ENCODE data around the gene APRT. TPM values are rescaled to one million over a fixed set of nuclear protein-coding genes. Genes with fewer than 3 reads are reported as not detected.

The APRT gene
- 284 to 410 TPM (median 397 TPM) in 5 replicates for total RNA-seq (2022; extraction: Qiagen RNA extraction; ENCODE audit: low read depth)

GRCh38 chr16:88811769-88812512 is at the start of gene APRT:
TSS of gene APRT (minus strand) at chr16:88811928. CDS start at chr16:88811899, 29 bp downstream.

GRCh38 chr16:88856828-88857727 is 45.4 kb upstream of the APRT start, which contains the start of the genes GALNS and TRAPPC2L:
TSS of gene GALNS (minus strand) at chr16:88856947. CDS start at chr16:88856877, 70 bp downstream.
TSS of gene TRAPPC2L (plus strand) at chr16:88857127. CDS start at chr16:88857151, 24 bp downstream.

GRCh38 chr16:88803264-88803987 is 8.3 kb downstream of the APRT start, which contains the start of gene CDT1:
TSS of gene CDT1 (plus strand) at chr16:88803789. CDS start at chr16:88803832, 43 bp downstream.

GRCh38 chr16:88785106-88785924 is 26.4 kb downstream of the APRT start, which contains the start of gene PIEZO1:
TSS of gene PIEZO1 (minus strand) at chr16:88785220. CDS start at chr16:88784964, 256 bp downstream.

Other genes with a start within 250 kb of the APRT start
- 44.9 to 55.9 TPM (median 51.7 TPM) in 5 replicates for gene ZC3H18, start 241.5 kb downstream of the APRT start, total RNA-seq (2022; extraction: Qiagen RNA extraction; ENCODE audit: low read depth)
- not detected in 5 replicates for gene IL17C, start 173.4 kb downstream of the APRT start, total RNA-seq (2022; extraction: Qiagen RNA extraction; ENCODE audit: low read depth)
- gene CYBA, start 160.9 kb downstream of the APRT start, total RNA-seq (2022; extraction: Qiagen RNA extraction; ENCODE audit: low read depth) = 204 to 316 TPM (median 278 TPM) in 5 replicates
- 19.8 to 25.9 TPM (median 20.2 TPM) in 5 replicates for gene MVD, start 148.8 kb downstream of the APRT start, total RNA-seq (2022; extraction: Qiagen RNA extraction; ENCODE audit: low read depth)
- gene SNAI3, start 125.4 kb downstream of the APRT start, total RNA-seq (2022; extraction: Qiagen RNA extraction; ENCODE audit: low read depth) = 0.11 to 0.22 TPM in 2 of 5 replicates, not detected in the others
- gene RNF166, start 105.5 kb downstream of the APRT start, total RNA-seq (2022; extraction: Qiagen RNA extraction; ENCODE audit: low read depth) = 11.2 to 21.8 TPM (median 17.7 TPM) in 5 replicates
- gene CTU2, start 105.4 kb downstream of the APRT start, total RNA-seq (2022; extraction: Qiagen RNA extraction; ENCODE audit: low read depth) = 20.7 to 35.0 TPM (median 32.5 TPM) in 5 replicates
- gene PIEZO1, start 26.7 kb downstream of the APRT start, total RNA-seq (2022; extraction: Qiagen RNA extraction; ENCODE audit: low read depth) = 90.3 to 153 TPM (median 131 TPM) in 5 replicates
- gene CDT1, start 8.1 kb downstream of the APRT start, total RNA-seq (2022; extraction: Qiagen RNA extraction; ENCODE audit: low read depth) = 20.7 to 35.5 TPM (median 32.4 TPM) in 5 replicates
- gene GALNS, start 45.0 kb upstream of the APRT start, total RNA-seq (2022; extraction: Qiagen RNA extraction; ENCODE audit: low read depth) = 34.1 to 47.3 TPM (median 44.3 TPM) in 5 replicates
- gene TRAPPC2L, start 45.2 kb upstream of the APRT start, total RNA-seq (2022; extraction: Qiagen RNA extraction; ENCODE audit: low read depth) = 94.9 to 133 TPM (median 101 TPM) in 5 replicates
- gene PABPN1L, start 54.7 kb upstream of the APRT start, total RNA-seq (2022; extraction: Qiagen RNA extraction; ENCODE audit: low read depth) = not detected in 5 replicates
- gene CBFA2T3, start 165.3 kb upstream of the APRT start, total RNA-seq (2022; extraction: Qiagen RNA extraction; ENCODE audit: low read depth) = 0.21 to 0.56 TPM (median 0.23 TPM) in 5 replicates